ENCODE data around the gene RAB11FIP4.

The RAB11FIP4 gene

GRCh38 chr17:31508288-31509094, 117.0 kb downstream of the RAB11FIP4 start:
- FAIRE-seq: no peak

GRCh38 chr17:31509095-31509804, 117.8 kb downstream of the RAB11FIP4 start:
- no peak for FAIRE-seq

- no peak for FAIRE-seq
Measured at GRCh38 chr17:31509805-31510177, 118.3 kb downstream of the RAB11FIP4 start.

GRCh38 chr17:31510308-31511194, 119.1 kb downstream of the RAB11FIP4 start:
- no peak for FAIRE-seq

GRCh38 chr17:31511195-31511578, 119.7 kb downstream of the RAB11FIP4 start:
- no peak for FAIRE-seq

GRCh38 chr17:31511580-31511979, 120.1 kb downstream of the RAB11FIP4 start:
- FAIRE-seq: no peak

GRCh38 chr17:31512104-31512740, 120.7 kb downstream of the RAB11FIP4 start:
- no peak for FAIRE-seq

GRCh38 chr17:31512796-31513195, 121.3 kb downstream of the RAB11FIP4 start:
- no peak for FAIRE-seq

GRCh38 chr17:31513731-31514427, 122.4 kb downstream of the RAB11FIP4 start:
- FAIRE-seq: no peak

- FAIRE-seq: no peak
Measured at GRCh38 chr17:31515267-31515666, 123.8 kb downstream of the RAB11FIP4 start.

GRCh38 chr17:31517524-31517923, 126.0 kb downstream of the RAB11FIP4 start:
- no peak for FAIRE-seq

GRCh38 chr17:31518478-31518877, 127.0 kb downstream of the RAB11FIP4 start:
- no peak for FAIRE-seq

GRCh38 chr17:31521632-31522283, 130.3 kb downstream of the RAB11FIP4 start:
- no peak for FAIRE-seq

- FAIRE-seq: no peak
Measured at GRCh38 chr17:31522284-31522931, 130.9 kb downstream of the RAB11FIP4 start.

GRCh38 chr17:31522987-31523495, 131.6 kb downstream of the RAB11FIP4 start:
- no peak for FAIRE-seq

- FAIRE-seq: no peak
Measured at GRCh38 chr17:31523862-31524730, 132.6 kb downstream of the RAB11FIP4 start.

GRCh38 chr17:31524926-31525800, 133.7 kb downstream of the RAB11FIP4 start:
- FAIRE-seq: no peak

- FAIRE-seq: no peak
Measured at GRCh38 chr17:31525801-31526549, 134.5 kb downstream of the RAB11FIP4 start.

Measured in colon (tissue), 2 donors.